Coronary artery (tissue), 2 donors: Measurements from ENCODE around the gene FAM83D.

ENCODE experiments used
- DNase-seq: peaks from one replicate; pipeline ENCODE4 v3.0.0-alpha.2; 2017; ENCODE audit warnings: low spot score
- H3K27ac ChIP-seq, 2 donors: fragments of 200-600 bp; sonication (generic); one replicate each; pipeline ENCODE4 v1.5.1; 2016 to 2019
- H3K4me3 ChIP-seq: fragments of 200-600 bp; sonication (generic); 2 replicates; pipeline ENCODE4 v1.5.1; 2016; ENCODE audit warnings: mild to moderate bottlenecking, moderate library complexity
- TF ChIP-seq, protein P1 (sequence below): fragments of 200-600 bp; sonication (generic); IDR thresholded peaks from one replicate; pipeline ENCODE4 v1.5.1; 2019; ENCODE audit warnings: antibody characterized with exemption

FAM83D gene

GRCh38 chr20:38935285-38935684 is 9.1 kb downstream of the FAM83D start:
- TF ChIP-seq, protein P1, sequence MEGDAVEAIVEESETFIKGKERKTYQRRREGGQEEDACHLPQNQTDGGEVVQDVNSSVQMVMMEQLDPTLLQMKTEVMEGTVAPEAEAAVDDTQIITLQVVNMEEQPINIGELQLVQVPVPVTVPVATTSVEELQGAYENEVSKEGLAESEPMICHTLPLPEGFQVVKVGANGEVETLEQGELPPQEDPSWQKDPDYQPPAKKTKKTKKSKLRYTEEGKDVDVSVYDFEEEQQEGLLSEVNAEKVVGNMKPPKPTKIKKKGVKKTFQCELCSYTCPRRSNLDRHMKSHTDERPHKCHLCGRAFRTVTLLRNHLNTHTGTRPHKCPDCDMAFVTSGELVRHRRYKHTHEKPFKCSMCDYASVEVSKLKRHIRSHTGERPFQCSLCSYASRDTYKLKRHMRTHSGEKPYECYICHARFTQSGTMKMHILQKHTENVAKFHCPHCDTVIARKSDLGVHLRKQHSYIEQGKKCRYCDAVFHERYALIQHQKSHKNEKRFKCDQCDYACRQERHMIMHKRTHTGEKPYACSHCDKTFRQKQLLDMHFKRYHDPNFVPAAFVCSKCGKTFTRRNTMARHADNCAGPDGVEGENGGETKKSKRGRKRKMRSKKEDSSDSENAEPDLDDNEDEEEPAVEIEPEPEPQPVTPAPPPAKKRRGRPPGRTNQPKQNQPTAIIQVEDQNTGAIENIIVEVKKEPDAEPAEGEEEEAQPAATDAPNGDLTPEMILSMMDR, result no peak
- Histone ChIP-seq H3K27ac (no peak overlapping the region), H3K4me3 (no peak overlapping the region)
- DNase-seq, result no peak

GRCh38 chr20:38935967-38936407 is 9.8 kb downstream of the FAM83D start:
- TF ChIP-seq, protein P1, result no peak
- Histone ChIP-seq H3K4me3 (no peak overlapping the region), H3K27ac (no peak overlapping the region)
- no peak for DNase-seq

DNA sequence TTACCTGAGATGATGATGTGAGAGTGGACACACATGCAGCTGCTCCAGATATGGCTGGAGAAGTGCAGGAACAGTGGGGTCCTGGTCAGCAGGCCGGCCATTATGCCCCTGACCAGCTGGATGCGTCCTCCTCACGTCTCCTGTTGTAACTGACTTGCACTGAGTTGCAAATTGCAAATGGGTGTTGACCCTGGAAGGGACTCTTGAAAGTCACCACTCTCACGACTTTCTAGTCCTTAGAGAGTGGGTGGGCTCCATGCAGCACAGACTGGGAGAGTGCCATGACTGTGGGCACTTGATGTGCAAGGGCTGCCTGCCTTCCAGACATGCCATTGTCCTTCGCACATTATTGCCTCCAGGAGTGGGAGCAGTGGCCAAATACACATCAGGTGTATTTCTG is 10.8 kb downstream of the FAM83D start:
- TF ChIP-seq, protein P1, result no peak
- DNase-seq, result peak; percentile 55
- no peak overlapping the region for H3K4me3 ChIP-seq
- H3K27ac ChIP-seq, result no peak overlapping the region

DNA sequence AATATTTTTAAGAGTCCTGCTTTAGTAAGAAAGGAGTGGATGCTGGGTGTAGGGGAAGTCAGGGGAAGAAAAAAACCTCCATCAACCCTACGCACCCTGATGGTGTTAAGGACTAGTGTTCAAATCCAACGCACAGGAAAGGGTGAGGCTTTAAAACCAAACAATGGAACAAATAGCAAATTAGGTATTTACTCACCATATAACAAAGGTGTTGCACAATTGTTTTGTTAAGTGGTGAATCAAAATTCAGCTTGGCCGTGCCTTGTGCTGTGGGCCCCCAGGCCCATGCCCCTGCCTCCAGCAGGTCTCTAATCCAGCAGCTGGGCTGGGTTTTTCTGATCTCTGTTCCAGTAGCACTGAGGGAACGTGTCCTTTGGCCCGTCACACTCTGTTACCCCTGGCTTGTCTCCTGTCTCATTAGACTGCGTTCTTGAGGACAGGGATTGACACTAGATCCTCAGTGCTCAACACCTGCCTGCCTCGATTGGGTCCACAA is 11.8 kb downstream of the FAM83D start:
- TF ChIP-seq, protein P1, result no peak
- no peak overlapping the region for H3K4me3 ChIP-seq
- DNase-seq, result peak; percentile 1
- no peak overlapping the region for H3K27ac ChIP-seq

DNA sequence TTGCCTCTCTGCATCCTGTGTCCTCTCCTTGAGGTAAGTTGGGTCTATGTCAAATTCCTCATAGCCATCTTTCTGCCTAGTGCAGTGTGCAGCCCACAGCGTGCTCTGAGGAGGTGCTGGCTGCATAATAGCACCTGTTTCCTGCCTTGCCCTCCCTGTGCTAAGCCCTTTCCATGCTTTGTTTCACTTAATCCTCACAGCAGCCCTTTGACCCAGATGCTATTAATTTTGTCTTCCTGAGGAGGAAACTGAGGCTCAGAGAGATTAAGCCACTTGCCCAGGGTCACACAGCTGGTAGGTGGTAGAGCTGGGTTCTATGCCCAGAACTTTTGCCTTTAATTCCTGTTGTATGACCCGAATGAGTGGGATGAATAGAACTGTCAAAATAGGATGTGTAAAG is 13.5 kb downstream of the FAM83D start:
- Histone ChIP-seq H3K4me3 (no peak overlapping the region), H3K27ac (no peak overlapping the region)
- TF ChIP-seq, protein P1, result no peak
- DNase-seq, result no peak

- H3K4me3 ChIP-seq, result no peak overlapping the region
- TF ChIP-seq, protein P1, result no peak
Observed at GRCh38 chr20:38940644-38941043, 14.4 kb downstream of the FAM83D start.

DNA sequence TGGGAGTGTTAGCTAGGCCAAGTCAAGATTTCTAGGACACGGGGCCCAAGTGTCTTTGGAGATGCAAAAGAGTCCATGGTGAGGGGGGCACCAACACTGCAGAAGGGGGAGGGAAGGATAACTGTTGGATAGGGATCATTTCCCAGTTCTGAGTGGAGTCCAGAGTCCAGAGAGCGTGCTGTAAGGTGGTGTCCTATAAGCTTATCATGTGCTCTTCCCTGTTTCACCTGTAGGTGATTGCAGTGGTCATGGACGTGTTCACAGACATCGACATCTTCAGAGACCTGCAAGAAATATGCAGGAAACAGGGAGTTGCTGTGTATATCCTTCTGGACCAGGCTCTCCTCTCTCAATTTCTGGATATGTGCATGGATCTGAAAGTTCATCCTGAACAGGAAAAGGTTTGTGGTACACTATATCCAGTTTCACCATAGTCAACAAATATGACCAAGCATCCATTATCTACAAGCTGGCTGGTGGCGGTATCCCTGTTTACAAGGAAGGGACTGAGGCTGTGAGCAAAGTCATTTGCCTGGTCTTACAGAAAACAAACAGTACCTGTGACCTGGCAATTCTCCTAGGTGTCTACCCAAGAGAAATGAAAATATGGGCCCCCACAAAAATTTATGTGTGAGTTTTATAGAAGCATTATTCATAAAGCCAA is 15.6 kb downstream of the FAM83D start:
- H3K27ac ChIP-seq, result no peak overlapping the region
- DNase-seq, result no peak
- H3K4me3 ChIP-seq, result no peak overlapping the region
- TF ChIP-seq, protein P1, result no peak

More at GRCh38 chr20:38940644-38941043, 14.4 kb downstream of the FAM83D start:
- no peak overlapping the region for H3K27ac ChIP-seq
- DNase-seq, result no peak
